HTR-8/SVneo (cell line): ENCODE measurements around the gene DIPK1B.

Source experiments
- DNase-seq: peaks from one replicate; pipeline ENCODE4 v3.0.0; 2011; ENCODE audit warnings: low spot score, mixed read lengths; ENCODE audit not compliant: insufficient read length
- FAIRE-seq: peaks from 2 replicates; lab custom pipeline; 2011; peaks lifted over from hg19 to GRCh38; lab: Jason Lieb, UNC

The DIPK1B gene

GRCh38 chr9:136729926-136730325 is 17.6 kb downstream of the DIPK1B start:
- FAIRE-seq (no peak), DNase-seq (no peak)

- no peak for FAIRE-seq
- no peak for DNase-seq
Measured at GRCh38 chr9:136732444-136733178, 20.2 kb downstream of the DIPK1B start.

GRCh38 chr9:136733611-136734010 is 21.2 kb downstream of the DIPK1B start:
- DNase-seq (no peak), FAIRE-seq (no peak)

GRCh38 chr9:136734837-136735496 is 22.6 kb downstream of the DIPK1B start:
- FAIRE-seq (no peak), DNase-seq (no peak)

GRCh38 chr9:136735812-136736480 is 23.6 kb downstream of the DIPK1B start:
- FAIRE-seq (no peak), DNase-seq (no peak)

- FAIRE-seq (no peak), DNase-seq (no peak)
Measured at GRCh38 chr9:136738960-136739359, 26.6 kb downstream of the DIPK1B start.

- FAIRE-seq (no peak), DNase-seq (no peak)
Measured at GRCh38 chr9:136739509-136739908, 27.1 kb downstream of the DIPK1B start.

GRCh38 chr9:136740069-136740468 is 27.7 kb downstream of the DIPK1B start:
- FAIRE-seq (no peak), DNase-seq (no peak)

GRCh38 chr9:136740491-136740890 is 28.1 kb downstream of the DIPK1B start:
- no peak for FAIRE-seq

GRCh38 chr9:136740971-136741882 is 28.9 kb downstream of the DIPK1B start:
- no peak for FAIRE-seq
- DNase-seq = no peak

More at GRCh38 chr9:136740491-136740890, 28.1 kb downstream of the DIPK1B start:
- no peak for DNase-seq

GRCh38 chr9:136741883-136742571 is 29.7 kb downstream of the DIPK1B start:
- no peak for DNase-seq
- no peak for FAIRE-seq

- FAIRE-seq = no peak
- DNase-seq = no peak
Measured at GRCh38 chr9:136742591-136743391, 30.4 kb downstream of the DIPK1B start, which contains the start of gene LCN10. TSS of gene LCN10 (minus strand) at chr9:136742940. CDS start at chr9:136742903, 37 bp downstream.

- DNase-seq (no peak), FAIRE-seq (no peak)
Measured at GRCh38 chr9:136743639-136744211, 31.4 kb downstream of the DIPK1B start.

- FAIRE-seq (no peak), DNase-seq (no peak)
Measured at GRCh38 chr9:136744773-136745172, 32.4 kb downstream of the DIPK1B start.

GRCh38 chr9:136745389-136746154 is 33.2 kb downstream of the DIPK1B start:
- no peak for FAIRE-seq
- DNase-seq = no peak

- FAIRE-seq = no peak
- no peak for DNase-seq
Measured at GRCh38 chr9:136746155-136746490, 33.8 kb downstream of the DIPK1B start.

- FAIRE-seq = no peak
Measured at GRCh38 chr9:136746621-136747020, 34.2 kb downstream of the DIPK1B start.

More at GRCh38 chr9:136746621-136747020, 34.2 kb downstream of the DIPK1B start:
- DNase-seq = no peak
